GM21360 (cell line): ENCODE data around the gene AAGAB.

ENCODE experiments used
- ATAC-seq: cut with Tn5 transposase; IDR thresholded peaks from one replicate; pipeline ENCODE4 v1.9.1; 2021; ENCODE audit warnings: mild to moderate bottlenecking, moderate library complexity; ENCODE audit not compliant: unreplicated experiment

Gene AAGAB

GRCh38 chr15:67174864-67175573, 79.4 kb downstream of the AAGAB start:
- ATAC-seq, result no peak

- ATAC-seq, result no peak
Observed at GRCh38 chr15:67174446-67174845, 80.0 kb downstream of the AAGAB start.

- ATAC-seq, result no peak
Observed at GRCh38 chr15:67173786-67174185, 80.7 kb downstream of the AAGAB start.

GRCh38 chr15:67173005-67173404, 81.5 kb downstream of the AAGAB start:
- no peak for ATAC-seq

- no peak for ATAC-seq
Observed at GRCh38 chr15:67172172-67172571, 82.3 kb downstream of the AAGAB start.

GRCh38 chr15:67171471-67171870, 83.0 kb downstream of the AAGAB start:
- ATAC-seq, result no peak

GRCh38 chr15:67170143-67170925, 84.1 kb downstream of the AAGAB start:
- no peak for ATAC-seq

GRCh38 chr15:67168694-67169093, 85.8 kb downstream of the AAGAB start:
- no peak for ATAC-seq

- no peak for ATAC-seq
Observed at GRCh38 chr15:67167091-67167490, 87.4 kb downstream of the AAGAB start.

- no peak for ATAC-seq
Observed at GRCh38 chr15:67166280-67167009, 88.0 kb downstream of the AAGAB start.

GRCh38 chr15:67165254-67166253, 88.9 kb downstream of the AAGAB start:
- no peak for ATAC-seq

- ATAC-seq, result no peak
Observed at GRCh38 chr15:67164811-67165253, 89.6 kb downstream of the AAGAB start.

GRCh38 chr15:67164401-67164791, 90.1 kb downstream of the AAGAB start:
- ATAC-seq, result no peak

GRCh38 chr15:67163180-67163579, 91.3 kb downstream of the AAGAB start:
- no peak for ATAC-seq

- ATAC-seq, result no peak
Observed at GRCh38 chr15:67161881-67162280, 92.6 kb downstream of the AAGAB start.

- ATAC-seq, result no peak
Observed at GRCh38 chr15:67161412-67161811, 93.0 kb downstream of the AAGAB start.

- no peak for ATAC-seq
Observed at GRCh38 chr15:67158367-67158766, 96.1 kb downstream of the AAGAB start.

GRCh38 chr15:67157521-67158252, 96.8 kb downstream of the AAGAB start:
- ATAC-seq, result no peak

- no peak for ATAC-seq
Observed at GRCh38 chr15:67156834-67157233, 97.6 kb downstream of the AAGAB start.

- ATAC-seq, result no peak
Observed at GRCh38 chr15:67156426-67156825, 98.0 kb downstream of the AAGAB start.
